Vagina (tissue), 2 donors: Measurements from ENCODE around the gene CALML4. TPM values are rescaled to one million over a fixed set of nuclear protein-coding genes. Genes with fewer than 3 reads are reported as not detected.
"Not testable (repeated sequence)": the region's sequence is repeated elsewhere in the genome, so short reads cannot be mapped to it uniquely, and the experiment has no call there.

Source experiments
- DNase-seq, 2 donors: peaks; one replicate each; pipeline ENCODE4 v3.0.0-alpha.2; 2017; ENCODE audit errors: extremely low spot score in 2 of 2
- H3K27ac ChIP-seq: fragments of 200-600 bp; sonication (generic); one replicate; pipeline ENCODE4 v1.5.1; 2019
- H3K27me3 ChIP-seq: fragments of 200-600 bp; sonication (generic); one replicate; pipeline ENCODE4 v1.5.1; 2019
- H3K36me3 ChIP-seq, 2 donors: fragments of 200-600 bp; sonication (generic); one replicate each; pipeline ENCODE4 v1.5.1; 2017 to 2019
- H3K4me1 ChIP-seq: fragments of 200-600 bp; sonication (generic); one replicate; pipeline ENCODE4 v1.5.1; 2019
- H3K4me3 ChIP-seq, 2 donors: fragments of 200-600 bp; sonication (generic); 1 replicate in 1 of 2; 2 replicates in 1 of 2; pipeline ENCODE4 v1.5.1; 2016 to 2019
- H3K9me3 ChIP-seq: fragments of 200-600 bp; sonication (generic); one replicate; pipeline ENCODE4 v1.5.1; 2019
- CTCF ChIP-seq, 3 experiments: fragments of 450-650 bp in 2 of 3; fragments of 200-600 bp in 1 of 3; sonication (generic) in 1 of 3; IDR thresholded peaks; one replicate each; pipeline ENCODE4 v1.5.1; 2017 to 2019; ENCODE audit warnings: antibody characterized with exemption in 3 of 3, mild to moderate bottlenecking in 2 of 3, moderate library complexity in 2 of 3
- POLR2A ChIP-seq, 2 donors: fragments of 450-650 bp; IDR thresholded peaks; one replicate each; pipeline ENCODE4 v1.6.1; 2017; ENCODE audit warnings: antibody characterized with exemption in 2 of 2, mild to moderate bottlenecking in 2 of 2, moderate library complexity in 2 of 2
- POLR2AphosphoS5 ChIP-seq, 2 donors: sonication (generic); formaldehyde crosslinking; IDR thresholded peaks; one replicate each; pipeline ENCODE4 v1.9.0; 2017; ENCODE audit warnings: antibody characterized with exemption in 2 of 2, mild to moderate bottlenecking in 2 of 2, low read depth in 1 of 2; ENCODE audit not compliant: insufficient read depth in 1 of 2
- intact Hi-C: fragments of 100-400 bp; cut with DNase I; formaldehyde crosslinking; loops from one replicate; pipeline ENCODE4 v1.15.1; 2023
- total RNA-seq: library from RNA; depleted of rRNA; stranded (reverse); fragments of >200 nt; gene quantifications from one replicate; pipeline ENCODE4 v1.2.3, GENCODE V29; 2016

CALML4 gene
- total RNA-seq, 1 donor from 2014 or later = 6.1 TPM

DNA sequence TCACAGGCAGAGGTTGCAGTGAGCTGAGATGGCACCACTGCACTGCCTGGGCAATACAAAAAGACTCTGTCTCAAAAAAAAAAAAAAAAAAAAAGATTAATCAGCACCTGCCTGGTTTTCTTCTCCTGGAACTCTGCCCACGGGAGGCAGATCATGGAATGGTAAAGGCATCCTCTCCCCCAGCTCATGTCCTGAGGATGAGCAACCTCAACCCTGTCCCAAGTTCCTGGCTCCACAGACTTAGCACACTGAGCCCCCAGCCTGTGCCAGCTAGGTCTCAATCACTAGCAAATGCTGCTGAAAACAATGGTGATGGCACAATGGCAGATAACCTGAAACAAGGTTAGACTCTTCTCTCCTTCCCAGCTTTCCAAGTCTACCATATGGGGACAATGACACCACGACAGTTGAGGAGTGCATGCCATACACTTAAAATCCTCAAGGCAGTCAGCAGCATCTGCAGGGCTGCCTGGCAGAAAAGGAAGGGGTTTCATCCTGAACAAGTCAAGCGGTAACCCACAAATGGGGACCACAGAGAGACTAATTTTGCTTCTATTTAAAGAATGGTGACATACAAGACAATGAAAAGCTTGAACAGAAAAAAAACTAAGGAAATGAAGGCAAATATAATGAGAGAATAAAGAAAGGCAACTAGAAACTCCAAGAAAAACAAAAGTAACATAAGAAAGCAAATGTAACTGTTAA, 19.6 kb upstream of the CALML4 start:
- DNase-seq = no peak

DNA sequence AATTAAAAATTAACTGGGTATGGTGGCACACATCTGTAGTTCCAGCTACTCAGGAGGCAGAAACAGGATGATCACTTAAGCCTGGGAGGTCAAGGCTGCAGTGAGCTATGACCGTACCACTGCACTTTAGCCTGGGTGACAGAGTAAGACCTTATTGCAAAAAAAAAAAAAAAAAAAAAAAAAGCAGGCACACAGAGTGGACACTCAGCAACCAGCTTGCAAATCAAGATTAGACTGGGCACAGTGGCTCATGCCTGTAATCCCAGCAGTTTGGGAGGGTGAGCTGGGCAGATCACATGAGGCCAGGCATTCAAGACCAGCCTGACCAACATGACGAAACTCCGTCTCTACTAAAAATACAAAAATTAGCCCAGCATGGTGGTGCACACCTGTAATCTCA, 19.0 kb upstream of the CALML4 start:
- peaks cover 19% of the 10 kb centered on the region for H3K4me1 ChIP-seq
- H3K36me3 ChIP-seq = no peaks in the 10 kb centered on the region
- no peak for DNase-seq
- no peak overlapping the region for H3K4me3 ChIP-seq
- intact Hi-C loops = no loop called here
- no peak overlapping the region for H3K27ac ChIP-seq
- TF ChIP-seq POLR2AphosphoS5 (IDR thresholded peaks at IDR 0.05; ENCODE audit: insufficient read depth in 1 of 2, low read depth in 1 of 2) (no peak), CTCF (IDR thresholded peaks at IDR 0.05) (no peak), POLR2A (IDR thresholded peaks at IDR 0.05) (no peak)
- no peaks in the 10 kb centered on the region for H3K27me3 ChIP-seq
- no peaks in the 10 kb centered on the region for H3K9me3 ChIP-seq

More for the DNA sequence above, 19.6 kb upstream of the CALML4 start:
- intact Hi-C loops = no loop called here
- no peak overlapping the region for H3K27ac ChIP-seq
- H3K36me3 ChIP-seq = no peaks in the 10 kb centered on the region
- no peak overlapping the region for H3K4me3 ChIP-seq
- TF ChIP-seq POLR2AphosphoS5 (IDR thresholded peaks at IDR 0.05; ENCODE audit: insufficient read depth in 1 of 2, low read depth in 1 of 2) (no peak), CTCF (IDR thresholded peaks at IDR 0.05) (no peak), POLR2A (IDR thresholded peaks at IDR 0.05) (no peak)
- H3K9me3 ChIP-seq = no peaks in the 10 kb centered on the region
- peaks cover 19% of the 10 kb centered on the region for H3K4me1 ChIP-seq
- H3K27me3 ChIP-seq = no peaks in the 10 kb centered on the region

- Histone ChIP-seq H3K4me3 (no peak overlapping the region), H3K27ac (no peak overlapping the region), H3K4me1 (peaks cover 11% of the 10 kb centered on the region), H3K9me3 (no peaks in the 10 kb centered on the region), H3K36me3 (no peaks in the 10 kb centered on the region), H3K27me3 (no peaks in the 10 kb centered on the region)
- intact Hi-C loops = no loop called here
- TF ChIP-seq CTCF (IDR thresholded peaks at IDR 0.05) = no peak
- TF ChIP-seq POLR2A (IDR thresholded peaks at IDR 0.05) = no peak
- TF ChIP-seq POLR2AphosphoS5 (IDR thresholded peaks at IDR 0.05; ENCODE audit: insufficient read depth in 1 of 2, low read depth in 1 of 2) = no peak
- no peak for DNase-seq
Observed at GRCh38 chr15:68223171-68223570, 18.0 kb upstream of the CALML4 start.

DNA sequence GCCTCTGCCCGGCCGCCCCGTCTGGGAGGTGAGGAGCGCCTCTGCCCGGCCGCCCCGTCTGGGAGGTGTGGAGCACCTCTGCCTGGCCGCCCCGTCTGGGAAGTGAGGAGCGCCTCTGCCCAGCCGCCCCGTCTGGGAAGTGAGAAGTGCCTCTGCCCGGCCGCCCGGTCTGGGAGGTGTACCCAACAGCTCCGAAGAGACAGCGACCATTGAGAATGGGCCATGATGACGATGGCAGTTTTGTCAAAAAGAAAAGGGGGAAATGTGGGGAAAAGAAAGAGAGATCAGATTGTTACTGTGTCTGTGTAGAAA, 17.3 kb upstream of the CALML4 start:
- H3K27ac ChIP-seq, H3K4me1 ChIP-seq, intact Hi-C loops, H3K27me3 ChIP-seq, H3K9me3 ChIP-seq, DNase-seq, H3K4me3 ChIP-seq, H3K36me3 ChIP-seq: not testable (repeated sequence)

DNA sequence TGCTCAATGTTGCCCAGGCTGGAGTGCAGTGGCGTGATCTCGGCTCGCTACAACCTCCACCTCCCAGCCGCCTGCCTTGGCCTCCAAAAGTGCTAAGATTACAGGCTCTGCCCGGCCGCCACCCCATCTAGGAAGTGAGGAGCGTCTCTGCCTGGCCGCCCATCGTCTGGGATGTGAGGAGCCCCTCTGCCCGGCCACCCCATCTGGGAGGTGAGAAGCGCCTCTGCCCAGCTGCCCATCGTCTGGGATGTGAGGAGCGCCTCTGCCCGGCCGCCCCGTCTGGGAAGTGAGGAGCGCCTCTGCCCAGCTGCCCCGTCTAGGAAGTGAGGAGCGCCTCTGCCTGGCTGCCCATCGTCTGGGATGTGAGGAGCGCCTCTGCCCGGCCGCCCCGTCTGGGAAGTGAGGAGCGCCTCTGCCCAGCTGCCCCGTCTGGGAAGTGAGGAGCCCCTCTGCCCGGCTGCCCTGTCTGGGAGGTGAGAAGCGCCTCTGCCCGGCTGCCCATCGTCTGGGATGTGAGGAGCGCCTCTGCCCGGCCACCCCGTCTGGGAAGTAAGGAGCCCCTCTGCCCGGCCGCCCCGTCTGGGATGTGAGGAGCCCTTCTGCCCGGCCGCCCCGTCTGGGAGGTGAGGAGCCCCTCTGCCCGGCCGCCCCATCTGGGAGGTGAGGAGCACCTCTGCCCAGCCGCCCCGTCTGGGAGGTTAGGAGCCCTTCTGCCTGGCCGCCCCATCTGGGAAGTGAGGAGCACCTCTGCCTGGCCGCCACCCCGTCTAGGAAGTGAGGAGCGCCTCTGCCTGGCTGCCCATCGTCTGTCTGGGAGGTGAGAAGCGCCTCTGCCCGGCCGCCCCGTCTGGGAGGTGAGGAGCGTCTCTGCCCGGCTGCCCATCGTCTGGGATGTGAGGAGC, 16.6 kb upstream of the CALML4 start:
- H3K36me3 ChIP-seq, intact Hi-C loops, H3K4me1 ChIP-seq, H3K9me3 ChIP-seq, H3K27me3 ChIP-seq, H3K4me3 ChIP-seq, H3K27ac ChIP-seq, DNase-seq: not testable (repeated sequence)

GRCh38 chr15:68220967-68221366, 15.8 kb upstream of the CALML4 start:
- peak in 1 of 2 donors; percentile 8 for DNase-seq
- Histone ChIP-seq H3K27ac (no peak overlapping the region), H3K4me3 (no peak overlapping the region), H3K36me3 (no peaks in the 10 kb centered on the region), H3K9me3 (no peaks in the 10 kb centered on the region), H3K4me1 (no peaks in the 10 kb centered on the region), H3K27me3 (no peaks in the 10 kb centered on the region)
- TF ChIP-seq POLR2A (IDR thresholded peaks at IDR 0.05) (no peak), CTCF (IDR thresholded peaks at IDR 0.05) (no peak), POLR2AphosphoS5 (IDR thresholded peaks at IDR 0.05; ENCODE audit: insufficient read depth in 1 of 2, low read depth in 1 of 2) (no peak)
- intact Hi-C loops = no loop called here
